Upper lobe of left lung (tissue), 4 donors: ENCODE measurements around the gene ENOX1.

Source experiments
- EP300 ChIP-seq, 4 donors: sonication (generic); formaldehyde crosslinking; IDR thresholded peaks; one replicate each; pipeline ENCODE4 v1.5.1; 2017; ENCODE audit warnings: antibody characterized with exemption in 4 of 4, control low read depth in 2 of 4
- POLR2A ChIP-seq, 4 donors: fragments of 450-650 bp; IDR thresholded peaks; one replicate each; pipeline ENCODE4 v1.5.1; 2016 to 2017; ENCODE audit warnings: antibody characterized with exemption in 4 of 4, mild to moderate bottlenecking in 2 of 4
- POLR2AphosphoS5 ChIP-seq, 2 donors: sonication (generic); formaldehyde crosslinking; IDR thresholded peaks; one replicate each; pipeline ENCODE4 v1.5.1; 2017; ENCODE audit warnings: antibody characterized with exemption in 2 of 2
- TF ChIP-seq, protein P1 (sequence below), 6 experiments: fragments of 450-650 bp in 4 of 6; fragments of 200-600 bp in 2 of 6; sonication (generic) in 2 of 6; IDR thresholded peaks; one replicate each; pipeline ENCODE4 v1.5.1; 2016 to 2019; ENCODE audit warnings: antibody characterized with exemption in 6 of 6

DNA sequence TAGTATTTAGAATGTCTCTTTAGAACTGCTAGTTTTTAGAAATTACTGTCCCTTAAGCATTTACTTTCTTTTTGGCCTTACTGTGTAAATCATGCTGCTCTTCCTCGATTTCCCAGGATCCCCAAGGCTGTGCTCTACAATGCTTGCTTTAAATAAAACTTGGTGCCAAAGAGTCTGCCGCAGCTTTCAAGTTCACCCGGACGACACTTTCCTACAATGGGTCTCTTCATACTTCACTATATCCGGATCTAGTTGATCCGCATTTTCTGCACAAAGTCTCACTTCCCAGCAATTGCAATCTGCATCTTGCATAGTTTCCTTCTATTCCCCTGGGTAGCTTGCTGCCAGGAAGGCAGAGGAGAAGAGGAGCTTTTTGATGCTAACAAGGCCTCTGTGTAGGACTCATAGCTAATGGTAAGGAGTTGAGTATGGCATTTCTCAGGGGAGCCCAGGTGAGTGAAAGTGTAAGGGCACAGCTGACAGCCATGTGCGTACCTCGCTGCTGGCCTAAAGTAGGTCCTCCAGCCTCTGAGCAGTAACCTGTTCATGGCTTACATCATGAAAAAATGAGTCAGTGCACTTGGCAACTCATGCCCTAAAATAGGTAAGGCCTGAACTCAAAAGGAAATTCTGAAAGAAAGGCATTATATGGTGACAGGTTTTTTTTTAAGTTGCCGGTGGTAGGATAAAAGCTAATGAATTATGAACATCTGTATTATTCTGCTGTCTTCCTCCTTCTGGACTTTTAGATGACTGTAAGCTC, 101.6 kb downstream of the ENOX1 start:
- no peak for TF ChIP-seq POLR2A (IDR thresholded peaks at IDR 0.05)
- TF ChIP-seq, protein P1, sequence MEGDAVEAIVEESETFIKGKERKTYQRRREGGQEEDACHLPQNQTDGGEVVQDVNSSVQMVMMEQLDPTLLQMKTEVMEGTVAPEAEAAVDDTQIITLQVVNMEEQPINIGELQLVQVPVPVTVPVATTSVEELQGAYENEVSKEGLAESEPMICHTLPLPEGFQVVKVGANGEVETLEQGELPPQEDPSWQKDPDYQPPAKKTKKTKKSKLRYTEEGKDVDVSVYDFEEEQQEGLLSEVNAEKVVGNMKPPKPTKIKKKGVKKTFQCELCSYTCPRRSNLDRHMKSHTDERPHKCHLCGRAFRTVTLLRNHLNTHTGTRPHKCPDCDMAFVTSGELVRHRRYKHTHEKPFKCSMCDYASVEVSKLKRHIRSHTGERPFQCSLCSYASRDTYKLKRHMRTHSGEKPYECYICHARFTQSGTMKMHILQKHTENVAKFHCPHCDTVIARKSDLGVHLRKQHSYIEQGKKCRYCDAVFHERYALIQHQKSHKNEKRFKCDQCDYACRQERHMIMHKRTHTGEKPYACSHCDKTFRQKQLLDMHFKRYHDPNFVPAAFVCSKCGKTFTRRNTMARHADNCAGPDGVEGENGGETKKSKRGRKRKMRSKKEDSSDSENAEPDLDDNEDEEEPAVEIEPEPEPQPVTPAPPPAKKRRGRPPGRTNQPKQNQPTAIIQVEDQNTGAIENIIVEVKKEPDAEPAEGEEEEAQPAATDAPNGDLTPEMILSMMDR (IDR thresholded peaks at IDR 0.05), result no peak
- TF ChIP-seq EP300 (IDR thresholded peaks at IDR 0.05), result no peak
- TF ChIP-seq POLR2AphosphoS5 (IDR thresholded peaks at IDR 0.05), result no peak
